ENCODE results near the gene PRRX2.
"Not testable (repeated sequence)": the region's sequence is repeated elsewhere in the genome, so short reads cannot be mapped to it uniquely, and the experiment has no call there.

Gene PRRX2

DNA sequence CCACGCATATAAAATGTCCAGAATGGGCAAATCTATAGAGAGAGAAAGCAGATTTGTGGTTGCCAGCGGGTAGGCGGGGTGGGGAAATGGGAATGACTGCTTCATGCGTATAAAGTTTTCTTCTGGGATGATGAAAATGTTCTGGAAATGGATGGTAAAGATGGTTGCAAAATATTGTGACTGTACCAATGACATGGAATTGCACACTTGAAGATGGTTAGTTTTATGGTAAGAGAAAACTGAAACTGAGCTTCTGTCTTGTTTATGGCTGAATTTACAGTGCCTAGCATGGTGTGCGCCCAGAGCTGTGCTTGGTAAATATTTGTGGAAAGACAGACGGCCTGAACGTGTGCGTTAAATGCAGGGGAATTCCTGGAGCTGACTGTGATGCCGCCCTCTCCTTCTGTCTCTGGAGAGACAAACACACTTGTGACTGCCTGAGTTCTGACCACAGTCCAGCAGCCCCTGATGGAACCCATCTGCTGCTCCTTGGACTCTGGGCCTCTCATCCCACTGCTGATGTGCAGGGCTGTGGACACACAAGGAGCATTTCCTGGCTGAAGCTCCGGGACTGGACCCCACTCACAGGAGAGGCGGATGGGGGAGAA, 96.0 kb downstream of the PRRX2 start:
- DNase-seq (ENCODE audit: low spot score): no peak

DNA sequence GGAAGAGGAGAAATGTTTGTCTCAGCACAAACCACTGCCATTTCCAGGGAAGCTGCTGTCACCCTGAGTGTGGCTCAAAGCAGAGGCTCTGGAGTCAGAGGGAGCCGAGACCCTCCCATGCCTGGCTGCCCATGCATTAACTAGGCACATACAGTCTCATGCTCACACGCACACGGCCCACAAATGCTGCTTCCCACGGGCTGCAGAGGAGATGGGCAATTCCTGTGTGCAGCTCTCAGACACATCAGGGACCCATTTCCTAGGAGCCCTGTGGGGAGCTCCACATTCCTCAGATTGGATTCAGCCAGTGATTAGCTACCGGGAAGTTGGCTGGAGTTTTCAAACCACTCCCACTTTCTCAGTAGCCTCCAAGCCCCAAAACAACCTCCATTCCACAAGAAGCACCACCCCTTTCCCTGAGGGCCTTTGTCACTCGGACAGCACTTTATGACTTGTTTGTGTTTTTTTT, 96.5 kb downstream of the PRRX2 start:
- DNase-seq (ENCODE audit: low spot score): no peak

DNA sequence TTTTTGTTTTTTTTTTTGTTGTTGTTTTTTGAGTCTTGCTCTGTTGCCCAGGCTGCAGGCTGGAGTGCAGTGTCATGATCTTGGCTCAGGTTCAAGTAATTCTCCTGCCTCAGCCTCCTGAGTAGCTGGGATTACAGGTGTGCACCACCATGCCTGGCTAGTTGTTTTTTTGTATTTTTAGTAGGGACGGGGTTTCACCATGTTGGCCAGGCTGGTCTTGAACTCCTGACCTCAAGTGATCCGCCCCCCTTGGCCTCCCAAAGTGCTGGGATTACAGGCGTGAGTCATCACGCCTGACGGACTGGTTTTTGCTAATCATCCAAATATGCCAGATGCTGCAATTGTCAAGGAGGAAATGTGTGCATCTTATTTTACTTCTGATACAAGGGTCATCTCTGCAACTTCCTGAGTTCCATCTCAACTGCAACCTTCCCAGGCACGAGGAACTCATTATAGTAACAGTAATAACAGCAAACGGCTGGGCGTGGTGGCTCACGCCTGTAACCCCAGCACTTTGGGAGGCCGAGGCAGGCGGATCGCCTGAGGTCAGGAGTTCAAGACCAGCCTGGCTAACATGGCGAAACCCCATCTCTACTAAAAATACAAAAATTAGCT, 97.0 kb downstream of the PRRX2 start:
- not testable (repeated sequence) for DNase-seq (ENCODE audit: low spot score)

DNA sequence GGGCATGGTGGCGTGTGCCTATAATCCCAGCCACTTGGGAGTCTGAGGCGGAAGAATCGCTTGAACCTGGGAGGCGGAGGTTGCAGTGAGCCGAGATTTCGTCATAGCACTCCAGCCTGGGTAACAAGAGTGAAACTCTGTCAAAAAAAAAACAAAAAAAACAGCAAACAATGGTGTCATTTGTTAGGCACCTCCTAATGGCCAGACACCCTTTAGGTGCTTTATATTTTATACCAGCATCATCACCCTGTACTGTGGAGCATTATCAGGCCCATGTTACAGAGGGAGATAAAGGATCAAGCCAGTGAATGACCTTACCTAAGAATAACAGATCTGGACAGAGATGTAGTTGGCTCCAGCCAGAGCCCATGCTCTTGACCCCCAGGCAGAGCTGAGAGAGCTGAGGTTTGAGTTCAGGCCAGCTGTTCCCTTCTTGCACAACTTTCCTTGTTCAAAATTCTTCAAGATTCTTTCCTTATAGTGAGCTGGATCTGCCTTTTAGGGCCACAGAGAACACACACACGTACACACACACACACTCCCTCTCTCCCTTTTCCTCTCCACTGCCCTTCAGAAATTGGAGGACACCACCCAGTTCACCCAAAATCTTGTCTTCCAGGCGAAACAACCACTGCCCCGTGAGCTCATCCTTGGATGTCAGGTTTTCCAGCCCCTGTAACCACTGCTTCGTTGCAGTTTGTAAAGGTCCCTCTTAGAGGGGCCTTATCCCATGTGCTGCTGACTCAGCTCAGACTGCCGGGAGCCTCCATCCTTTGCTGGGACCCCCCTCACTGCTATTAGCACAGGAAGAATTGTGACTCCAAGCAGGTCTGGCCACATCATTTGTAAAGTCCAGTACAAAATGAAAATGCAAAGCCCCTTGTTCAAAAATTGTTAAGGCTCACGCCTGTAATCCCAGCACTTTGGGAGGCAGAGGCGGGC, 97.8 kb downstream of the PRRX2 start:
- DNase-seq (ENCODE audit: low spot score): no peak

DNA sequence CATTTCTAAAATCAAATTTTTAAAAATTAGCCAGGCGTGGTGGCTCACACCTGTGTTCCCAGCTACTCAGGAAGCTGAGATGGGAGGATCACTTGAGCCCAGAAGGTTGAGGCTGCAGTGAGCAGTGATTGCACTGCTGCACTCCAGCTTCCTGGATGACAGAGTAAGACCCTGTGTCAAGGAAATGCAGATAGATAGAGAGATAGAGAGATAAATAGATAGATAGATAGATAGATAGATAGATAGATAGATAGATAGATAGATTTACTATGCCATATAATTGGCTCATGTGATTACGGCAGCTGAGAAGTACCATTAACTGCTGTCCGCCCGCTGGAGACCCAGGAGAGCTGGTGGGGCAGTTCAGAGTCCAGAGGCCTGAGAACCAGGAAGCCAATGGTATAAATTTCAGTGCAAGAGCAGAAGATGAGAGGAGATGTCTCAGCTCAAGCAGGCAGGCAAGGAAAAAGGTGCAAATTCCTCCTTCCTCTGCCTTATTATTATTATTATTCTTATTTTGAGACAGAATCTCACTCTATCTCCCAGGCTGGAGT, 100.4 kb downstream of the PRRX2 start:
- no peak for DNase-seq (ENCODE audit: low spot score)

DNA sequence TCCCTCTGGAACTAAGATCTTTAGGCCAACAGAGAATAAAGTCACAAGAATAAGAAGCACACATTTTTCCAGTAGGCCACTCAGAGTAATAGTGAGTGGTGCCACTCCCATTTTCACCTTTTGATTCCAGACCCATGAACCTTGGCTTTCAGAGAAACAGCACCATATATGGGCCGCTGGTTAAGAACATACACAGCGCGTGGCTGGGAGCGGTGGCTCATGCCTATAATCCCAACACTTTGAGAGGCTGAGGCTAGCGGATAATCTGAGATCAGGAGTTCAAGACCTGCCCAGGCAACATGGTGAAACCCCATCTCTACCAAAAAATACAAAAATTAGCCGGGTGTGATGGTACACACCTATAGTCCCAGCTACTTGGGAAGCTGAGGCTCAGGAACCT, 103.0 kb downstream of the PRRX2 start:
- no peak for DNase-seq (ENCODE audit: low spot score)

DNA sequence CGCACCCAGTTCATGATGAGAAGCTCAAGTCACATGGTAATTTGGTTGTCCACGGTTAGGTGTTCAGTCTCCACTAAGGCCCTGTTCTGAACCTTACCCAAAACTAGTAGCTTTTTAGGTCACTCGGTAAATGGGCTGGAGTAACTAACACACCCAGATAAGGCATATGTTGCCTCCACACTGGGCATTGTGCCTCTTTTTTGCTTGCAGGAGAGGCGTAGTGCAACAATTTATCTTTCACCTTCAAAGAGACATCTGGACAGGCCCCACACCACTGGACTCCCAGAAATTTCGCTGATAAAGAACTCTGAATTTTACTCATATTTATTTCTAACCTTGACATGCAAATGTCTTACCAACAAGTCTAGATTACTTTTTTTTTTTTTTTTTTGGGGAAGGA, 104.2 kb downstream of the PRRX2 start:
- no peak for DNase-seq (ENCODE audit: low spot score)

DNA sequence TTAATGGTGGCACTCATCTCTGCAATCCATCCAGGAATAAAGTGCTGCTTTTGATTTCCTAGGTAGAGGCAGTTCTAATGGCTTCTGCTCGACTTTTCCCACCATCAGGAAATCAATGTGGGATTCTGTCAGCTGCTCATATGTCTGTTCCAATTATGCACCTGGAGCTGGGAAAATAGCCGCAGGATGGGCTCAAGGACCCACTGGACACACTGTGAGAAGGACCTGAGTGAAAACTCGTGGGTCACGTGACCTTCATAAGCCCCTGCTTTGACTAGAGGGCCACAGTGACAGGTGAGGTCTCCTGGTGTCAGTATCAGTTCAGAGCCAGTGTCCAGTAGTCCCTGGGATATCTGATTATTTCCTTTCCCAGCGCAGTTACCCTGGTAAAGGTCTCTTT, 105.3 kb downstream of the PRRX2 start:
- no peak for DNase-seq (ENCODE audit: low spot score)
